ENCODE data around the gene EOMES. TPM values are rescaled to one million over a fixed set of nuclear protein-coding genes. Genes with fewer than 3 reads are reported as not detected.

Gene EOMES
- total and polyA plus RNA-seq, 12 donors = 0.10 to 1.2 (median 0.35) TPM

GRCh38 chr3:27684302-27684701 is 37.8 kb downstream of the EOMES start:
- TF ChIP-seq, protein P1, sequence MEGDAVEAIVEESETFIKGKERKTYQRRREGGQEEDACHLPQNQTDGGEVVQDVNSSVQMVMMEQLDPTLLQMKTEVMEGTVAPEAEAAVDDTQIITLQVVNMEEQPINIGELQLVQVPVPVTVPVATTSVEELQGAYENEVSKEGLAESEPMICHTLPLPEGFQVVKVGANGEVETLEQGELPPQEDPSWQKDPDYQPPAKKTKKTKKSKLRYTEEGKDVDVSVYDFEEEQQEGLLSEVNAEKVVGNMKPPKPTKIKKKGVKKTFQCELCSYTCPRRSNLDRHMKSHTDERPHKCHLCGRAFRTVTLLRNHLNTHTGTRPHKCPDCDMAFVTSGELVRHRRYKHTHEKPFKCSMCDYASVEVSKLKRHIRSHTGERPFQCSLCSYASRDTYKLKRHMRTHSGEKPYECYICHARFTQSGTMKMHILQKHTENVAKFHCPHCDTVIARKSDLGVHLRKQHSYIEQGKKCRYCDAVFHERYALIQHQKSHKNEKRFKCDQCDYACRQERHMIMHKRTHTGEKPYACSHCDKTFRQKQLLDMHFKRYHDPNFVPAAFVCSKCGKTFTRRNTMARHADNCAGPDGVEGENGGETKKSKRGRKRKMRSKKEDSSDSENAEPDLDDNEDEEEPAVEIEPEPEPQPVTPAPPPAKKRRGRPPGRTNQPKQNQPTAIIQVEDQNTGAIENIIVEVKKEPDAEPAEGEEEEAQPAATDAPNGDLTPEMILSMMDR (IDR thresholded peaks at IDR 0.05) = no peak
- TF ChIP-seq POLR2A (IDR thresholded peaks at IDR 0.05) = no peak
- H3K36me3 ChIP-seq (replicated peaks in 1 of 2) = no peaks in the 10 kb centered on the region

DNA sequence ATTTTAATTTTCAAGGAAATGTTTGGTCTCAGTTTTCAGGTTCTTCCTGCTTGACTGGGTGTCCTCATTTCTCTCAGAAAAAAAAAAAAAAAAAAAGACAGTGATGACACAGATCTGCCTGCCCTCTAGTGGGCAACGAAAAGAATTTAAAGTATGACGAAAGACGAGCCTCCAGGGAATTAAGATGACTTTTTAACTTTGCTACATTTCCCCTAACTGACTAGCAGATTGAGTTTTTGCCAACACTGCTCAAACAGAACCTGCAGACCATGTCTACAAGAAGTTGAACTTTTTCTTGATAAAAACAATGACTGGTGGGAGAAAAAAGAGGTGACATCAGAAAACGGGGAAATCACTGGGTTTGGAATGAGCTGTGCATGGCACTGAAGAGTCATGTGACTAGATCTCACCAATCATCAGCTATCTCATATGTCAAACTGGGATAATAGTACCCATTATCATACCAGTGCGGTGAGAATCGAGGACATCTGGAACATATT is 40.8 kb downstream of the EOMES start:
- H3K27me3 ChIP-seq = no peaks in the 10 kb centered on the region
- intact Hi-C loops (cut with DNase I) = loop anchor here in 1 of 2 donors (5.0 to 10.0 kb wide), 2 partner anchors 316 to 369 kb away; partner anchors contain the start of gene NEK10
- TF ChIP-seq, protein P1 (IDR thresholded peaks at IDR 0.05) = peak; percentile 53 to 96 (median 74)
- no peak for TF ChIP-seq POLR2A (IDR thresholded peaks at IDR 0.05)
- H3K36me3 ChIP-seq (replicated peaks in 1 of 2) = no peaks in the 10 kb centered on the region
- peaks cover 14 to 16% of the 10 kb centered on the region in 2 donors for H3K4me1 ChIP-seq (replicated peaks in 1 of 2)
- H3K9me3 ChIP-seq (replicated peaks in 1 of 3) = no peaks in the 10 kb centered on the region
- peak overlapping the region; percentile 47 to 87 (median 70) for H3K27ac ChIP-seq
- DNase-seq = peak in 2 of 7 donors; percentile 24 to 26
- H3K4me3 ChIP-seq = peak overlapping the region in 1 of 4 donors; percentile 30
- WGBS, 4 donors = 9 to 23% (median 17%) methylated on average over 6 of the region's 6 CpGs

More at GRCh38 chr3:27684302-27684701, 37.8 kb downstream of the EOMES start:
- intact Hi-C loops (cut with DNase I) = loop anchor here in 1 of 2 donors (5.0 to 10.0 kb wide), 2 partner anchors 320 to 372 kb away; partner anchors contain the start of gene NEK10
- Histone ChIP-seq H3K9me3 (replicated peaks in 1 of 3) (no peaks in the 10 kb centered on the region), H3K27ac (no peak overlapping the region), H3K27me3 (no peaks in the 10 kb centered on the region), H3K4me3 (no peak overlapping the region), H3K4me1 (replicated peaks in 1 of 2) (peaks cover 3 to 5% of the 10 kb centered on the region in 2 donors)
- no peak for DNase-seq
- WGBS, 4 donors = 81 to 98% (median 90%) methylated on average over 2 of the region's 2 CpGs

- peak overlapping the region; percentile 47 to 87 (median 70) for H3K27ac ChIP-seq
- intact Hi-C loops (cut with DNase I) = loop anchor here in 1 of 2 donors (5.0 to 10.0 kb wide), 2 partner anchors 316 to 368 kb away; partner anchors contain the start of gene NEK10
- no peaks in the 10 kb centered on the region for H3K9me3 ChIP-seq (replicated peaks in 1 of 3)
- H3K4me3 ChIP-seq = no peak overlapping the region
- H3K36me3 ChIP-seq (replicated peaks in 1 of 2) = no peaks in the 10 kb centered on the region
- peaks cover 14 to 18% of the 10 kb centered on the region in 2 donors for H3K4me1 ChIP-seq (replicated peaks in 1 of 2)
- H3K27me3 ChIP-seq = no peaks in the 10 kb centered on the region
- peak; percentile 35 to 67 (median 41) for DNase-seq
- 33 to 40% (median 38%) methylated on average over 4 to 5 of the region's 5 CpGs for WGBS, 4 donors
- TF ChIP-seq POLR2A (IDR thresholded peaks at IDR 0.05) = peak in 1 of 2 donors; percentile 29
- TF ChIP-seq, protein P1 (IDR thresholded peaks at IDR 0.05) = no peak
Measured at GRCh38 chr3:27680517-27681246, 41.4 kb downstream of the EOMES start.

DNA sequence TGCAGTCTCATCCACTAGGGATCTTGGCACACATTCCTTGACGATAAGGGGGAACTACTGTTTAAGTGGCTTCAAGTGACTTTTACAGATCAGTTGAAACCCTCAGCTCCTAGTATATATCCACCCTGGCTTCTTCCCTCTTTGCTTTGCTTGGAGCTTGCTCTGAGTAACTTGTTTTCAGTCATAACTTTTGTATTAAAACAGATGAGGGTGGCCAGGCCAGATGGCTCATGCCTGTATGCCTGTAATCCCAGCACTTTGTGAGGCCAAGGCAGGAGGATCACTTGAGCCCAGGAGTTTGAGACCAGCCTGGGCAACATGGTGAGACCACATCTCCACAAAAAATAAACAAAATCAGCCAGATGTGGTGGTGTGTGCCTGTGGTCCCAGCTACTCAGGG is 42.4 kb downstream of the EOMES start:
- no peak for DNase-seq
- intact Hi-C loops (cut with DNase I) = loop anchor here in 1 of 2 donors (5.0 to 10.0 kb wide), 2 partner anchors 315 to 367 kb away; partner anchors contain the start of gene NEK10
- Histone ChIP-seq H3K27me3 (no peaks in the 10 kb centered on the region), H3K9me3 (replicated peaks in 1 of 3) (no peaks in the 10 kb centered on the region), H3K36me3 (replicated peaks in 1 of 2) (no peaks in the 10 kb centered on the region), H3K4me1 (replicated peaks in 1 of 2) (peaks cover 14 to 24% of the 10 kb centered on the region in 2 donors), H3K27ac (peak overlapping the region in 2 of 5 donors; percentile 70 to 87), H3K4me3 (no peak overlapping the region)
- WGBS, 4 donors = 83 to 94% (median 87%) methylated on average over 1 of the region's 1 CpG
- no peak for TF ChIP-seq POLR2A (IDR thresholded peaks at IDR 0.05)
- TF ChIP-seq, protein P1 (IDR thresholded peaks at IDR 0.05) = no peak
